ENCODE results near the gene ADIG.

The ADIG gene

GRCh38 chr20:38566036-38566598 lies 14.9 kb upstream of the ADIG start:
- no peak for DNase-seq (ENCODE audit: extremely low spot score)
- no peak for TF ChIP-seq CTCF (IDR thresholded peaks at IDR 0.05; ENCODE audit: control extremely low read depth, extremely low read depth, low read depth, missing control alignments)
- CTCF ChIA-PET: no interaction called here
- POLR2A ChIA-PET: no interaction called here

- TF ChIP-seq CTCF (IDR thresholded peaks at IDR 0.05; ENCODE audit: control extremely low read depth, extremely low read depth, low read depth, missing control alignments): no peak
- ChIA-PET CTCF (interaction anchor here (0.8 to 1.6 kb wide), 5 partner anchors 10 to 124 kb away, joined by 3 to 6 read pairs (median 3); no protein-coding TSS in a partner anchor), POLR2A (no interaction called here)
- DNase-seq (ENCODE audit: extremely low spot score): no peak
Measured at GRCh38 chr20:38569747-38570525, 11.1 kb upstream of the ADIG start.

GRCh38 chr20:38573413-38573812 lies 7.6 kb upstream of the ADIG start:
- POLR2A ChIA-PET: no interaction called here
- CTCF ChIA-PET: no interaction called here
- DNase-seq (ENCODE audit: extremely low spot score): no peak
- no peak for TF ChIP-seq CTCF (IDR thresholded peaks at IDR 0.05; ENCODE audit: control extremely low read depth, extremely low read depth, low read depth, missing control alignments)

- CTCF ChIA-PET: no interaction called here
- no peak for TF ChIP-seq CTCF (IDR thresholded peaks at IDR 0.05; ENCODE audit: control extremely low read depth, extremely low read depth, low read depth, missing control alignments)
- POLR2A ChIA-PET: no interaction called here
- no peak for DNase-seq (ENCODE audit: extremely low spot score)
Measured at GRCh38 chr20:38579219-38579910, 1.6 kb upstream of the ADIG start.

- ChIA-PET CTCF (no interaction called here), POLR2A (no interaction called here)
- DNase-seq (ENCODE audit: extremely low spot score): no peak
- TF ChIP-seq CTCF (IDR thresholded peaks at IDR 0.05; ENCODE audit: control extremely low read depth, extremely low read depth, low read depth, missing control alignments): no peak
Measured at GRCh38 chr20:38579921-38580320, 1.1 kb upstream of the ADIG start.

- DNase-seq (ENCODE audit: extremely low spot score): no peak
- POLR2A ChIA-PET: no interaction called here
- no peak for TF ChIP-seq CTCF (IDR thresholded peaks at IDR 0.05; ENCODE audit: control extremely low read depth, extremely low read depth, low read depth, missing control alignments)
- CTCF ChIA-PET: no interaction called here
Measured at GRCh38 chr20:38581830-38582358, 897 bp downstream of the ADIG start.
